Left kidney (tissue), 8 donors: ENCODE results near the gene TSSK6. TPM values are rescaled to one million over a fixed set of nuclear protein-coding genes. Genes with fewer than 3 reads are reported as not detected.

Experiments
- DNase-seq: peaks from one replicate; pipeline ENCODE4 v3.0.0-alpha.2; 2013
- long read RNA-seq, 8 donors: transcript quantifications; one replicate each; lab custom pipeline, GENCODE V29; 2026
- polyA plus RNA-seq: library from polyadenylated mRNA; unstranded; fragments of 120-200 nt; gene quantifications from one replicate; pipeline ENCODE4 v1.2.1, GENCODE V29; 2013; ENCODE audit not compliant: insufficient read length

TSSK6 gene
- polyA plus RNA-seq = 0.91 TPM
- long read RNA-seq, donor 1, partial matches to known transcripts = 733 of 784 reads
- long read RNA-seq, donor 1, other reads (novel, unspliced or antisense) = 48 of 784 reads
- long read RNA-seq, donor 2 = 0 reads
- long read RNA-seq, donor 3 = 0 reads
- long read RNA-seq, donor 4 = 0 reads
- long read RNA-seq, donor 5 = 0 reads
- long read RNA-seq, donor 6, partial matches to known transcripts = 0 of 1 reads
- long read RNA-seq, donor 6, other reads (novel, unspliced or antisense) = 0 of 1 reads
- long read RNA-seq, donor 7 = 0 reads
- long read RNA-seq, donor 8 = 0 reads

- no peak for DNase-seq
Observed at GRCh38 chr19:19514881-19515641, at the start of gene TSSK6. Gene TSSK6, minus strand, starts transcription at chr19:19515548. Its CDS starts 121 bp downstream, at chr19:19515427.

- DNase-seq = no peak
Observed at GRCh38 chr19:19563348-19563848, 48.0 kb upstream of the TSSK6 start.

GRCh38 chr19:19562665-19563347 is 47.5 kb upstream of the TSSK6 start:
- DNase-seq = no peak

GRCh38 chr19:19561946-19562664 is 46.8 kb upstream of the TSSK6 start:
- no peak for DNase-seq

GRCh38 chr19:19559931-19560330 is 44.6 kb upstream of the TSSK6 start:
- DNase-seq = no peak

GRCh38 chr19:19558636-19559035 is 43.3 kb upstream of the TSSK6 start:
- no peak for DNase-seq

- no peak for DNase-seq
Observed at GRCh38 chr19:19558055-19558454, 42.7 kb upstream of the TSSK6 start.

- no peak for DNase-seq
Observed at GRCh38 chr19:19554074-19555023, 39.0 kb upstream of the TSSK6 start.

- DNase-seq = no peak
Observed at GRCh38 chr19:19553670-19554069, 38.3 kb upstream of the TSSK6 start.

GRCh38 chr19:19552798-19553197 is 37.5 kb upstream of the TSSK6 start:
- no peak for DNase-seq

- no peak for DNase-seq
Observed at GRCh38 chr19:19551853-19552192, 36.5 kb upstream of the TSSK6 start.

GRCh38 chr19:19550972-19551852 is 35.9 kb upstream of the TSSK6 start:
- DNase-seq = no peak

- no peak for DNase-seq
Observed at GRCh38 chr19:19550485-19550929, 35.2 kb upstream of the TSSK6 start.

GRCh38 chr19:19549804-19550464 is 34.6 kb upstream of the TSSK6 start:
- no peak for DNase-seq

- DNase-seq = no peak
Observed at GRCh38 chr19:19548915-19549759, 33.8 kb upstream of the TSSK6 start.

GRCh38 chr19:19547674-19548336 is 32.5 kb upstream of the TSSK6 start:
- DNase-seq = no peak

- DNase-seq = no peak
Observed at GRCh38 chr19:19546751-19547162, 31.4 kb upstream of the TSSK6 start.

- no peak for DNase-seq
Observed at GRCh38 chr19:19545707-19546106, 30.4 kb upstream of the TSSK6 start.
